Stimulated activated naive B cell treated with anti-CD40 and anti-IgM and Interleukin-4, amounts not matched to agents 10 μg/mL and 1 μg/mL and 100 μg/mL, for 72 hours (primary cell): ENCODE results near the gene AMBN.
"Not testable (repeated sequence)": the region's sequence is repeated elsewhere in the genome, so short reads cannot be mapped to it uniquely, and the experiment has no call there.

Experiments
- ATAC-seq, 2 donors: fragments of 150-1000 bp; cut with Tn5 transposase; replicated peaks; 2 replicates each; pipeline ENCODE4 v1.10.0; 2021; ENCODE audit warnings: moderate library complexity in 1 of 2
- DNase-seq: peaks from one replicate; pipeline ENCODE4 v3.0.0; 2021
- H3K27ac Mint-ChIP-seq: one replicate; pipeline ENCODE4 v1.8.0; 2022; ENCODE audit warnings: mild to moderate bottlenecking, mixed read lengths
- H3K27me3 Mint-ChIP-seq, 2 donors: one replicate each; pipeline ENCODE4 v1.8.0; 2022; ENCODE audit warnings: mixed read lengths in 2 of 2
- H3K36me3 Mint-ChIP-seq, 2 donors: one replicate each; pipeline ENCODE4 v1.8.0; 2022; ENCODE audit warnings: mixed read lengths in 2 of 2, mild to moderate bottlenecking in 1 of 2
- H3K4me1 Mint-ChIP-seq, 2 donors: one replicate each; pipeline ENCODE4 v1.8.0; 2022; ENCODE audit warnings: mixed read lengths in 2 of 2, mild to moderate bottlenecking in 1 of 2
- H3K4me3 Mint-ChIP-seq, 2 donors: one replicate each; pipeline ENCODE4 v1.8.0; 2022; ENCODE audit warnings: mild to moderate bottlenecking in 2 of 2, mixed read lengths in 2 of 2, moderate library complexity in 1 of 2
- H3K9me3 Mint-ChIP-seq, 2 donors: one replicate each; pipeline ENCODE4 v1.8.0; 2022; ENCODE audit warnings: mixed read lengths in 2 of 2, mild to moderate bottlenecking in 1 of 2

The AMBN gene

GRCh38 chr4:70624226-70624793 is 32.3 kb downstream of the AMBN start:
- Mint-ChIP-seq H3K36me3 (peaks cover 0 to under 1% of the 10 kb centered on the region in 2 donors), H3K4me3 (no peak overlapping the region), H3K4me1 (peaks cover 0 to 2% of the 10 kb centered on the region in 2 donors), H3K27ac (no peak overlapping the region), H3K27me3 (no peaks in the 10 kb centered on the region), H3K9me3 (peaks cover 1 to 4% of the 10 kb centered on the region in 2 donors)
- ATAC-seq (no peak), DNase-seq (no peak)

- no peaks in the 10 kb centered on the region for H3K36me3 Mint-ChIP-seq
- ATAC-seq (no peak), DNase-seq (no peak)
- no peaks in the 10 kb centered on the region for H3K27me3 Mint-ChIP-seq
- H3K4me3 Mint-ChIP-seq: no peak overlapping the region
- H3K27ac Mint-ChIP-seq: no peak overlapping the region
- H3K4me1 Mint-ChIP-seq: peaks cover 0 to 2% of the 10 kb centered on the region in 2 donors
- H3K9me3 Mint-ChIP-seq: peaks cover 1 to 4% of the 10 kb centered on the region in 2 donors
These were observed 35.6 kb downstream of the AMBN start for GRCh38 chr4:70627620-70628019.

- DNase-seq (no peak), ATAC-seq (no peak)
- Mint-ChIP-seq H3K36me3 (no peaks in the 10 kb centered on the region), H3K27ac (no peak within 1 kb of the TSS), H3K4me3 (no peak within 1 kb of the TSS), H3K27me3 (no peaks in the 10 kb centered on the region), H3K9me3 (peaks cover 0 to under 1% of the 10 kb centered on the region in 2 donors), H3K4me1 (peaks cover 0 to 2% of the 10 kb centered on the region in 2 donors)
These were observed 36.4 kb downstream of the AMBN start, which contains the start of gene ENAM for GRCh38 chr4:70628444-70628843. ENAM (plus strand) TSS chr4:70628744; CDS start chr4:70629501, 757 bp downstream.

GRCh38 chr4:70629469-70630090 is 37.5 kb downstream of the AMBN start:
- Mint-ChIP-seq H3K36me3 (no peaks in the 10 kb centered on the region), H3K4me1 (peaks cover 0 to 3% of the 10 kb centered on the region in 2 donors), H3K27me3 (no peaks in the 10 kb centered on the region), H3K27ac (no peak overlapping the region), H3K4me3 (no peak overlapping the region), H3K9me3 (no peaks in the 10 kb centered on the region)
- no peak for DNase-seq
- peak; percentile 25 to 51 for ATAC-seq

GRCh38 chr4:70630162-70630561 is 38.1 kb downstream of the AMBN start:
- no peak for DNase-seq

GRCh38 chr4:70632028-70632427 is 40.0 kb downstream of the AMBN start:
- Mint-ChIP-seq H3K4me3 (no peak overlapping the region), H3K27me3 (no peaks in the 10 kb centered on the region), H3K36me3 (no peaks in the 10 kb centered on the region), H3K4me1 (peaks cover 0 to 3% of the 10 kb centered on the region in 2 donors), H3K9me3 (no peaks in the 10 kb centered on the region), H3K27ac (no peak overlapping the region)
- DNase-seq: no peak
- ATAC-seq: no peak

More at GRCh38 chr4:70630162-70630561, 38.1 kb downstream of the AMBN start:
- H3K36me3 Mint-ChIP-seq: no peaks in the 10 kb centered on the region
- H3K4me1 Mint-ChIP-seq: peaks cover 0 to 3% of the 10 kb centered on the region in 2 donors
- no peak overlapping the region for H3K4me3 Mint-ChIP-seq
- no peaks in the 10 kb centered on the region for H3K27me3 Mint-ChIP-seq
- H3K27ac Mint-ChIP-seq: no peak overlapping the region
- no peak for ATAC-seq
- H3K9me3 Mint-ChIP-seq: no peaks in the 10 kb centered on the region

- no peaks in the 10 kb centered on the region for H3K27me3 Mint-ChIP-seq
- ATAC-seq (no peak), DNase-seq (no peak)
- peaks cover 3 to 5% of the 10 kb centered on the region in 2 donors for H3K4me1 Mint-ChIP-seq
- no peak overlapping the region for H3K27ac Mint-ChIP-seq
- H3K9me3 Mint-ChIP-seq: no peaks in the 10 kb centered on the region
- no peaks in the 10 kb centered on the region for H3K36me3 Mint-ChIP-seq
- no peak overlapping the region for H3K4me3 Mint-ChIP-seq
These were observed 42.4 kb downstream of the AMBN start for GRCh38 chr4:70634482-70634881.

- H3K9me3 Mint-ChIP-seq: no peaks in the 10 kb centered on the region
- H3K4me1 Mint-ChIP-seq: peaks cover 9 to 10% of the 10 kb centered on the region in 2 donors
- H3K27me3 Mint-ChIP-seq: no peaks in the 10 kb centered on the region
- no peak for ATAC-seq
- no peak for DNase-seq
- H3K36me3 Mint-ChIP-seq: peaks cover 0 to 3% of the 10 kb centered on the region in 2 donors
- H3K4me3 Mint-ChIP-seq: no peak overlapping the region
- no peak overlapping the region for H3K27ac Mint-ChIP-seq
These were observed 45.3 kb downstream of the AMBN start for GRCh38 chr4:70637239-70637913.

- no peaks in the 10 kb centered on the region for H3K9me3 Mint-ChIP-seq
- no peaks in the 10 kb centered on the region for H3K27me3 Mint-ChIP-seq
- no peak overlapping the region for H3K27ac Mint-ChIP-seq
- no peak overlapping the region for H3K4me3 Mint-ChIP-seq
- DNase-seq (no peak), ATAC-seq (peak in 1 of 2 donors; percentile 50)
- peaks cover 7 to 10% of the 10 kb centered on the region in 2 donors for H3K4me1 Mint-ChIP-seq
- peaks cover 0 to 3% of the 10 kb centered on the region in 2 donors for H3K36me3 Mint-ChIP-seq
These were observed 48.1 kb downstream of the AMBN start for GRCh38 chr4:70640192-70640591.

GRCh38 chr4:70650741-70651140 is 58.7 kb downstream of the AMBN start:
- not testable (repeated sequence) for H3K27ac Mint-ChIP-seq, DNase-seq, H3K4me3 Mint-ChIP-seq, H3K9me3 Mint-ChIP-seq, H3K27me3 Mint-ChIP-seq, H3K36me3 Mint-ChIP-seq
- peak in 1 of 2 donors; percentile 20 for ATAC-seq
- peaks cover 13 to 25% of the 10 kb centered on the region in 2 donors for H3K4me1 Mint-ChIP-seq

GRCh38 chr4:70651864-70652506 is 59.9 kb downstream of the AMBN start:
- Mint-ChIP-seq H3K4me3 (no peak overlapping the region), H3K9me3 (no peaks in the 10 kb centered on the region), H3K27ac (no peak overlapping the region), H3K36me3 (peaks cover 0 to 2% of the 10 kb centered on the region in 2 donors), H3K27me3 (no peaks in the 10 kb centered on the region), H3K4me1 (peaks cover 13 to 25% of the 10 kb centered on the region in 2 donors)
- ATAC-seq (peak; percentile 50 to 61), DNase-seq (no peak)

- H3K27me3 Mint-ChIP-seq: no peaks in the 10 kb centered on the region
- H3K27ac Mint-ChIP-seq: no peak overlapping the region
- peaks cover 16 to 23% of the 10 kb centered on the region in 2 donors for H3K4me1 Mint-ChIP-seq
- no peak overlapping the region for H3K4me3 Mint-ChIP-seq
- H3K36me3 Mint-ChIP-seq: peaks cover 3 to 7% of the 10 kb centered on the region in 2 donors
- ATAC-seq: no peak
- DNase-seq: no peak
- no peaks in the 10 kb centered on the region for H3K9me3 Mint-ChIP-seq
These were observed 62.6 kb downstream of the AMBN start for GRCh38 chr4:70654605-70655011.
